ENCODE data around the gene ABHD11. TPM values are rescaled to one million over a fixed set of nuclear protein-coding genes. Genes with fewer than 3 reads are reported as not detected.

Gene ABHD11
- total and polyA plus RNA-seq, 9 of the 15 experiments (the other 6 are each of a cell fraction or from before 2014, with no cell fraction given), result 7.7 to 44.2 (median 18.9) TPM

- H3K27ac ChIP-seq (ENCODE audit: extremely low read depth, low read depth, low read length), result peak overlapping the region; percentile 47; the same call in 1 of the 3 replicates
- no peaks in the 10 kb centered on the region for H3K9me3 ChIP-seq (replicated peaks; ENCODE audit: control insufficient read depth, insufficient read depth, low read depth, low read length)
- BruUV-seq (replicated peaks), result no TSS peak
- intact Hi-C loops (cut with micrococcal nuclease), result no loop called here
- no peaks in the 10 kb centered on the region for H3K79me2 ChIP-seq (ENCODE audit: control insufficient read depth, insufficient read depth, low read length)
- H2AFZ ChIP-seq (ENCODE audit: low read depth, low read length), result no peak overlapping the region
- in situ Hi-C loops (cut with MboI), result no loop called here
- TF ChIP-seq MAX (CRISPR knock-in tag; IDR thresholded peaks at IDR 0.05) (0 out of 2 replicates have a peak, but pooled peaks have one; percentile 8), ZBED1 (IDR thresholded peaks at IDR 0.05) (no peak), PHF20 (IDR thresholded peaks at IDR 0.05; ENCODE audit: partially characterized antibody) (no peak), ZNF644 (tag; IDR thresholded peaks at IDR 0.05; ENCODE audit: low read depth) (no peak), ETS1 (conservative IDR thresholded peaks at IDR 0.05; ENCODE audit: control insufficient read depth, low read depth, low read length) (0 out of 2 replicates have a peak, but pooled peaks have one; percentile 40), SPI1 (IDR thresholded peaks at IDR 0.05; ENCODE audit: borderline replicate concordance, low read depth, low read length) (no peak), ZNF3 (CRISPR knock-in tag; IDR thresholded peaks at IDR 0.05) (no peak), RCOR1 (IDR thresholded peaks at IDR 0.05; ENCODE audit: borderline replicate concordance in 1 of 2, low read depth in 2 of 2, low read length in 2 of 2) (no peak), POLR2H (tag; IDR thresholded peaks at IDR 0.05; ENCODE audit: low read depth) (no peak), ZBTB5 (IDR thresholded peaks at IDR 0.05) (no peak)
- no peak for ATAC-seq
- no peaks in the 10 kb centered on the region for H3K9me1 ChIP-seq (ENCODE audit: control insufficient read depth, insufficient read depth, low read length)
- H3K4me3 ChIP-seq, result no peak overlapping the region
- CTCF ChIA-PET (ENCODE audit: low intra/inter-chr PET ratio), result no interaction called here
- FAIRE-seq, result no peak
- peak overlapping the region in 1 of 2 experiments; percentile 72; a peak in 2 of 4 replicates for H3K9ac ChIP-seq (ENCODE audit: insufficient read depth in 1 of 2, low read depth in 2 of 2, low read length in 2 of 2)
- WGBS (ENCODE audit: insufficient coverage, low coverage, missing lambda C conversion rate), result 87% methylated on average over 15 of the region's 15 CpGs
- H3K4me1 ChIP-seq (replicated peaks in 1 of 2; ENCODE audit: control insufficient read depth in 2 of 2, insufficient read depth in 2 of 2, low read length in 2 of 2), result peaks cover 20 to 65% of the 10 kb centered on the region in 2 experiments; a peak in 4 of 5 replicates
- no peak for DNase-seq (ENCODE audit: extremely low read depth in 1 of 4, low spot score in 3 of 4)
- H4K20me1 ChIP-seq (replicated peaks; ENCODE audit: control insufficient read depth, insufficient read depth, low read length), result peaks cover 33% of the 10 kb centered on the region
- H3K36me3 ChIP-seq (ENCODE audit: control insufficient read depth, insufficient read depth, low read length), result peaks cover 15% of the 10 kb centered on the region; the same call in 2 of the 3 replicates
- POLR2A ChIA-PET, result interaction anchor here (3.3 kb wide), 1 partner anchor 9 kb away, joined by 16 read pairs; no protein-coding TSS in a partner anchor
- H3K4me2 ChIP-seq (ENCODE audit: insufficient read depth, low read length), result no peak overlapping the region
- no peaks in the 10 kb centered on the region; a peak in 1 of 5 replicates for H3K27me3 ChIP-seq (ENCODE audit: control insufficient read depth in 2 of 2, insufficient read depth in 2 of 2, low read length in 2 of 2)
These were observed 31.5 kb downstream of the ABHD11 start for GRCh38 chr7:73707045-73707631.

Measured in K562 (cell line).